ENCODE data around the gene DOK5. TPM values are rescaled to one million over a fixed set of nuclear protein-coding genes. Genes with fewer than 3 reads are reported as not detected.

Gene DOK5
- total and polyA plus RNA-seq, 9 of the 15 experiments (the other 6 are each of a cell fraction or from before 2014, with no cell fraction given), result not detected

DNA sequence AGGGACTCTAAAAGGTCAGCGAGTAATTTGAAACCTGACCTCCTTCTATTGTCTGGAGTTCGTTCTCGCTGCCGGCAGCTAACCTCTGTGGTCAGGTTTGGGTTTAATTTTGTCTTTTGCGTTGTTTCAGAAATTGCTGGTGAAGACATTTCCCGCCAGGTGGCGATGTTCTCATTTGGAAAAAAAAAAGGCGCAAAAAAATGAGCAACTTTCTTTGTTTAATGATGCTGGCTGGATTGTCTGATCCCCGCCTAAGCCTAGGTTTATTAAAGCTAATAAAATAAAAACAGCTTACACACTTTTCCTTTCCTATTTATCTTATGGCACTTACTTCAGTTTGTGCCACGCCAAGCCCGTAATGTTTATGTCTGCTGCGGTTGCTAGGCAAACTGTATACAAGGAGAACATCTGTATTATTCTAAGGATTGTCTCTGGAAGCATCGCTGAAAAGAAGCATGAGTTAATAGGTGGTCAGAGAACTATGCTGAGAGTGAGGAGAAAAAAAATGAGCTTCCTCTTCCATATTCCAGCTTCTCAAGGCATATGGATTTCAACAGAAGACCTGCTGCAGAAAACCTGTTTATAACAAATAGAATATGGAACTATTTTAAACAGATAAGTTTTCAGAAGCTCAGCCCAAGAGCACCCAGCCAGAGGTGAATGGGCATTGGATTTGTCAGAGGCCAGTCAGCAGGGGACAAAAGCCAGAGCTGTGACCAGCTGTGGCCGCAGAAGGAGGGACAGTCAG, 205.7 kb downstream of the DOK5 start:
- in situ Hi-C loops (cut with MboI) (loop anchor here (10.0 kb wide), 1 partner anchor 1664 kb away; no protein-coding TSS in a partner anchor), intact Hi-C loops (cut with micrococcal nuclease) (loop anchor here (2.0 kb wide), 1 partner anchor 1568 kb away; the partner anchor contains the start of gene MC3R)
- Histone ChIP-seq H3K27ac (ENCODE audit: extremely low read depth, low read depth, low read length) (no peak overlapping the region), H4K20me1 (replicated peaks; ENCODE audit: control insufficient read depth, insufficient read depth, low read length) (no peaks in the 10 kb centered on the region), H3K4me1 (replicated peaks in 1 of 2; ENCODE audit: control insufficient read depth in 2 of 2, insufficient read depth in 2 of 2, low read length in 2 of 2) (no peaks in the 10 kb centered on the region), H3K79me2 (ENCODE audit: control insufficient read depth, insufficient read depth, low read length) (no peaks in the 10 kb centered on the region), H3K4me3 (no peak overlapping the region), H3K27me3 (ENCODE audit: control insufficient read depth in 2 of 2, insufficient read depth in 2 of 2, low read length in 2 of 2) (no peaks in the 10 kb centered on the region), H3K9ac (ENCODE audit: insufficient read depth in 1 of 2, low read depth in 2 of 2, low read length in 2 of 2) (no peak overlapping the region), H3K36me3 (ENCODE audit: control insufficient read depth, insufficient read depth, low read length) (no peaks in the 10 kb centered on the region), H2AFZ (ENCODE audit: low read depth, low read length) (no peak overlapping the region), H3K4me2 (ENCODE audit: insufficient read depth, low read length) (no peak overlapping the region), H3K9me3 (replicated peaks; ENCODE audit: control insufficient read depth, insufficient read depth, low read depth, low read length) (no peaks in the 10 kb centered on the region), H3K9me1 (ENCODE audit: control insufficient read depth, insufficient read depth, low read length) (no peaks in the 10 kb centered on the region)
- no TSS peak for BruUV-seq (replicated peaks)
- ATAC-seq, result peak; percentile 64
- DNase-seq (ENCODE audit: extremely low read depth in 1 of 4, low spot score in 3 of 4), result peak; percentile 11 to 61 (median 14)
- WGBS (ENCODE audit: insufficient coverage, low coverage, missing lambda C conversion rate), result under 1% methylated on average over 14 of the region's 14 CpGs
- POLR2A ChIA-PET, result interaction anchor here (0.6 to 0.7 kb wide), 2 partner anchors 11 to 32 kb away, joined by 3 read pairs; no protein-coding TSS in a partner anchor
- FAIRE-seq, result peak; percentile 90
- CTCF ChIA-PET (ENCODE audit: low intra/inter-chr PET ratio), result interaction anchor here (0.6 to 1.3 kb wide), 5 partner anchors 1567 to 1896 kb away, joined by 3 to 5 read pairs (median 3); no protein-coding TSS in a partner anchor
- TF ChIP-seq RAD21 (CRISPR knock-in tag; conservative IDR thresholded peaks at IDR 0.05 in 1 of 2, IDR thresholded peaks at IDR 0.05 in 1 of 2) (peak in 1 of 2 experiments; percentile 53; a peak in 3 of 4 replicates), ZNF384 (IDR thresholded peaks at IDR 0.05; ENCODE audit: low read depth, low read length) (peak; percentile 52; the same call in 1 of the 2 replicates), SMC3 (conservative IDR thresholded peaks at IDR 0.05; ENCODE audit: insufficient read depth, low read depth, low read length) (0 out of 2 replicates have a peak, but pooled peaks have one; percentile 31), CTCF (IDR thresholded peaks at IDR 0.05 in 2 of 3, conservative IDR thresholded peaks at IDR 0.05 in 1 of 3; ENCODE audit: insufficient read depth in 2 of 3, low read depth in 1 of 3, low read length in 3 of 3) (peak; percentile 47 to 67 (median 49); a peak in 5 of 6 replicates), TRIM24 (IDR thresholded peaks at IDR 0.05) (no peak)
- TF ChIP-seq, protein P1, sequence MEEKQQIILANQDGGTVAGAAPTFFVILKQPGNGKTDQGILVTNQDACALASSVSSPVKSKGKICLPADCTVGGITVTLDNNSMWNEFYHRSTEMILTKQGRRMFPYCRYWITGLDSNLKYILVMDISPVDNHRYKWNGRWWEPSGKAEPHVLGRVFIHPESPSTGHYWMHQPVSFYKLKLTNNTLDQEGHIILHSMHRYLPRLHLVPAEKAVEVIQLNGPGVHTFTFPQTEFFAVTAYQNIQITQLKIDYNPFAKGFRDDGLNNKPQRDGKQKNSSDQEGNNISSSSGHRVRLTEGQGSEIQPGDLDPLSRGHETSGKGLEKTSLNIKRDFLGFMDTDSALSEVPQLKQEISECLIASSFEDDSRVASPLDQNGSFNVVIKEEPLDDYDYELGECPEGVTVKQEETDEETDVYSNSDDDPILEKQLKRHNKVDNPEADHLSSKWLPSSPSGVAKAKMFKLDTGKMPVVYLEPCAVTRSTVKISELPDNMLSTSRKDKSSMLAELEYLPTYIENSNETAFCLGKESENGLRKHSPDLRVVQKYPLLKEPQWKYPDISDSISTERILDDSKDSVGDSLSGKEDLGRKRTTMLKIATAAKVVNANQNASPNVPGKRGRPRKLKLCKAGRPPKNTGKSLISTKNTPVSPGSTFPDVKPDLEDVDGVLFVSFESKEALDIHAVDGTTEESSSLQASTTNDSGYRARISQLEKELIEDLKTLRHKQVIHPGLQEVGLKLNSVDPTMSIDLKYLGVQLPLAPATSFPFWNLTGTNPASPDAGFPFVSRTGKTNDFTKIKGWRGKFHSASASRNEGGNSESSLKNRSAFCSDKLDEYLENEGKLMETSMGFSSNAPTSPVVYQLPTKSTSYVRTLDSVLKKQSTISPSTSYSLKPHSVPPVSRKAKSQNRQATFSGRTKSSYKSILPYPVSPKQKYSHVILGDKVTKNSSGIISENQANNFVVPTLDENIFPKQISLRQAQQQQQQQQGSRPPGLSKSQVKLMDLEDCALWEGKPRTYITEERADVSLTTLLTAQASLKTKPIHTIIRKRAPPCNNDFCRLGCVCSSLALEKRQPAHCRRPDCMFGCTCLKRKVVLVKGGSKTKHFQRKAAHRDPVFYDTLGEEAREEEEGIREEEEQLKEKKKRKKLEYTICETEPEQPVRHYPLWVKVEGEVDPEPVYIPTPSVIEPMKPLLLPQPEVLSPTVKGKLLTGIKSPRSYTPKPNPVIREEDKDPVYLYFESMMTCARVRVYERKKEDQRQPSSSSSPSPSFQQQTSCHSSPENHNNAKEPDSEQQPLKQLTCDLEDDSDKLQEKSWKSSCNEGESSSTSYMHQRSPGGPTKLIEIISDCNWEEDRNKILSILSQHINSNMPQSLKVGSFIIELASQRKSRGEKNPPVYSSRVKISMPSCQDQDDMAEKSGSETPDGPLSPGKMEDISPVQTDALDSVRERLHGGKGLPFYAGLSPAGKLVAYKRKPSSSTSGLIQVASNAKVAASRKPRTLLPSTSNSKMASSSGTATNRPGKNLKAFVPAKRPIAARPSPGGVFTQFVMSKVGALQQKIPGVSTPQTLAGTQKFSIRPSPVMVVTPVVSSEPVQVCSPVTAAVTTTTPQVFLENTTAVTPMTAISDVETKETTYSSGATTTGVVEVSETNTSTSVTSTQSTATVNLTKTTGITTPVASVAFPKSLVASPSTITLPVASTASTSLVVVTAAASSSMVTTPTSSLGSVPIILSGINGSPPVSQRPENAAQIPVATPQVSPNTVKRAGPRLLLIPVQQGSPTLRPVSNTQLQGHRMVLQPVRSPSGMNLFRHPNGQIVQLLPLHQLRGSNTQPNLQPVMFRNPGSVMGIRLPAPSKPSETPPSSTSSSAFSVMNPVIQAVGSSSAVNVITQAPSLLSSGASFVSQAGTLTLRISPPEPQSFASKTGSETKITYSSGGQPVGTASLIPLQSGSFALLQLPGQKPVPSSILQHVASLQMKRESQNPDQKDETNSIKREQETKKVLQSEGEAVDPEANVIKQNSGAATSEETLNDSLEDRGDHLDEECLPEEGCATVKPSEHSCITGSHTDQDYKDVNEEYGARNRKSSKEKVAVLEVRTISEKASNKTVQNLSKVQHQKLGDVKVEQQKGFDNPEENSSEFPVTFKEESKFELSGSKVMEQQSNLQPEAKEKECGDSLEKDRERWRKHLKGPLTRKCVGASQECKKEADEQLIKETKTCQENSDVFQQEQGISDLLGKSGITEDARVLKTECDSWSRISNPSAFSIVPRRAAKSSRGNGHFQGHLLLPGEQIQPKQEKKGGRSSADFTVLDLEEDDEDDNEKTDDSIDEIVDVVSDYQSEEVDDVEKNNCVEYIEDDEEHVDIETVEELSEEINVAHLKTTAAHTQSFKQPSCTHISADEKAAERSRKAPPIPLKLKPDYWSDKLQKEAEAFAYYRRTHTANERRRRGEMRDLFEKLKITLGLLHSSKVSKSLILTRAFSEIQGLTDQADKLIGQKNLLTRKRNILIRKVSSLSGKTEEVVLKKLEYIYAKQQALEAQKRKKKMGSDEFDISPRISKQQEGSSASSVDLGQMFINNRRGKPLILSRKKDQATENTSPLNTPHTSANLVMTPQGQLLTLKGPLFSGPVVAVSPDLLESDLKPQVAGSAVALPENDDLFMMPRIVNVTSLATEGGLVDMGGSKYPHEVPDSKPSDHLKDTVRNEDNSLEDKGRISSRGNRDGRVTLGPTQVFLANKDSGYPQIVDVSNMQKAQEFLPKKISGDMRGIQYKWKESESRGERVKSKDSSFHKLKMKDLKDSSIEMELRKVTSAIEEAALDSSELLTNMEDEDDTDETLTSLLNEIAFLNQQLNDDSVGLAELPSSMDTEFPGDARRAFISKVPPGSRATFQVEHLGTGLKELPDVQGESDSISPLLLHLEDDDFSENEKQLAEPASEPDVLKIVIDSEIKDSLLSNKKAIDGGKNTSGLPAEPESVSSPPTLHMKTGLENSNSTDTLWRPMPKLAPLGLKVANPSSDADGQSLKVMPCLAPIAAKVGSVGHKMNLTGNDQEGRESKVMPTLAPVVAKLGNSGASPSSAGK (IDR thresholded peaks at IDR 0.05), result no peak

All from K562 (cell line).